SK-N-MC (cell line): ENCODE results near the gene ITPR2.

ENCODE experiments used
- DNase-seq: peaks from one replicate; pipeline ENCODE4 v3.0.0-alpha.2; 2011; ENCODE audit warnings: low read depth, low spot score
- H3K27ac ChIP-seq: fragments of 200-600 bp; sonication (generic); 2 replicates; pipeline ENCODE4 v1.5.1; 2016; ENCODE audit warnings: mixed run types
- H3K36me3 ChIP-seq: fragments of 200-600 bp; sonication (generic); 2 replicates; pipeline ENCODE4 v1.6.1; 2017; ENCODE audit warnings: antibody characterized with exemption, low read length, mixed read lengths; ENCODE audit not compliant: insufficient read depth
- H3K4me3 ChIP-seq: fragments of 200-600 bp; sonication (generic); 2 replicates; pipeline ENCODE4 v1.5.1; 2016
- H3K9ac ChIP-seq: fragments of 200-600 bp; sonication (generic); 2 replicates; pipeline ENCODE4 v1.8.0; 2017; ENCODE audit warnings: mixed run types, mixed read lengths; ENCODE audit not compliant: insufficient read length
- H3K9me3 ChIP-seq: fragments of 200-600 bp; sonication (generic); 2 replicates; pipeline ENCODE4 v1.6.1; 2017; ENCODE audit warnings: low read depth, mild to moderate bottlenecking, antibody characterized with exemption, low read length, moderate library complexity, mixed read lengths
- EZH2 ChIP-seq: fragments of 200-600 bp; sonication (generic); IDR thresholded peaks from one replicate; pipeline ENCODE4 v1.6.1; 2017; ENCODE audit warnings: antibody characterized with exemption
- FOXP2 ChIP-seq: optimal IDR thresholded peaks from 2 replicates; pipeline ENCODE3; 2011; ENCODE audit warnings: mild to moderate bottlenecking, moderate library complexity; ENCODE audit not compliant: insufficient read depth; ENCODE audit errors: extremely low read length, control extremely low read depth
- POLR2AphosphoS5 ChIP-seq: IDR thresholded peaks from 2 replicates; pipeline ENCODE4 v1.6.1; 2012; ENCODE audit warnings: mild to moderate bottlenecking, low read depth, low read length, borderline replicate concordance

Gene ITPR2

GRCh38 chr12:26513363-26514043 lies 319.5 kb downstream of the ITPR2 start:
- Histone ChIP-seq H3K4me3 (no peak overlapping the region), H3K36me3 (no peaks in the 10 kb centered on the region), H3K27ac (no peak overlapping the region), H3K9me3 (no peaks in the 10 kb centered on the region), H3K9ac (no peak overlapping the region)
- no peak for DNase-seq
- TF ChIP-seq POLR2AphosphoS5: no peak
- TF ChIP-seq EZH2: no peak
- no peak for TF ChIP-seq FOXP2

DNA sequence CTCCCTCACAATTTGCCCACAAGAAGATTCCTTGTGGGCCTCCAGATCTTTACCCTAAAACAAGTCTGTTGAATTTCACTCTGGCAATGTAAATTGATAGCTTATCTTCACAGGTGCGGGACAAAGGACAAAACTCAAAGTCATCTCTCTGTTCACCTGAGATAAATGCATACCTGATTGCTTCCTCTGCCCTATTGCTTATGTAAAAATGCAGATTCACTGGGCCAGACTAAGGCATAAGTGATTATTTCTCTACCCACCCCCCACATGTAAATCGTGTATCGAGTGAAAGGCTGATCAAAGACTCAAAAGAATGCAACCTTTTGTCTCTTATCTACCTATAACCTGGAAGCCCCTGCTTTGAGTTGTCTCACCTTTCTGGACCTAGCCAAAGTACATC lies 320.8 kb downstream of the ITPR2 start:
- Histone ChIP-seq H3K27ac (no peak overlapping the region), H3K36me3 (no peaks in the 10 kb centered on the region), H3K9me3 (no peaks in the 10 kb centered on the region), H3K9ac (no peak overlapping the region), H3K4me3 (no peak overlapping the region)
- no peak for DNase-seq
- TF ChIP-seq POLR2AphosphoS5 (no peak), FOXP2 (no peak), EZH2 (no peak)

GRCh38 chr12:26510354-26510674 lies 322.7 kb downstream of the ITPR2 start:
- TF ChIP-seq EZH2: no peak
- no peak for TF ChIP-seq FOXP2
- TF ChIP-seq POLR2AphosphoS5: no peak
- no peak overlapping the region for H3K4me3 ChIP-seq
- H3K9ac ChIP-seq: no peak overlapping the region
- H3K36me3 ChIP-seq: no peaks in the 10 kb centered on the region
- H3K27ac ChIP-seq: no peak overlapping the region
- H3K9me3 ChIP-seq: no peaks in the 10 kb centered on the region
- no peak for DNase-seq

DNA sequence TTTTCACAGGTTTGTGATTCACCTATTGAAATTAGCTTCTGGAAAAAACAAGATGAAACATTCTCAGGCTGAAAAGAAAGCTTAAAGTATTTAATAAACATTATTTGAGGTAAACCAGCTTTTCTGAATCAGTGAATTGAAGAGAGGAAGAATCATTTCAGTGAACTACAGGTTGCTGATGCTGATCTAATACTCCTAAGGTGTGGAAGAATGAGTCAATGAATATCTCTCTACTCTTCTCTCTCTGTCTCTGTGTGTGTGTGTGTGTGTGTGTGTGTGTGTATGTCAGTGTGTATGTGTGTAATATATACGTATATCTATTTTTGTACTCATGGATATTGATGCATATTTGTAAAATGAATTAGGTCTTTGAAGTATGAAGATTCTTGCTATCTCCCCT lies 325.4 kb downstream of the ITPR2 start:
- Histone ChIP-seq H3K4me3 (no peak overlapping the region), H3K9ac (no peak overlapping the region), H3K36me3 (no peaks in the 10 kb centered on the region), H3K9me3 (no peaks in the 10 kb centered on the region), H3K27ac (no peak overlapping the region)
- TF ChIP-seq FOXP2 (no peak), POLR2AphosphoS5 (no peak), EZH2 (no peak)
- DNase-seq: no peak

DNA sequence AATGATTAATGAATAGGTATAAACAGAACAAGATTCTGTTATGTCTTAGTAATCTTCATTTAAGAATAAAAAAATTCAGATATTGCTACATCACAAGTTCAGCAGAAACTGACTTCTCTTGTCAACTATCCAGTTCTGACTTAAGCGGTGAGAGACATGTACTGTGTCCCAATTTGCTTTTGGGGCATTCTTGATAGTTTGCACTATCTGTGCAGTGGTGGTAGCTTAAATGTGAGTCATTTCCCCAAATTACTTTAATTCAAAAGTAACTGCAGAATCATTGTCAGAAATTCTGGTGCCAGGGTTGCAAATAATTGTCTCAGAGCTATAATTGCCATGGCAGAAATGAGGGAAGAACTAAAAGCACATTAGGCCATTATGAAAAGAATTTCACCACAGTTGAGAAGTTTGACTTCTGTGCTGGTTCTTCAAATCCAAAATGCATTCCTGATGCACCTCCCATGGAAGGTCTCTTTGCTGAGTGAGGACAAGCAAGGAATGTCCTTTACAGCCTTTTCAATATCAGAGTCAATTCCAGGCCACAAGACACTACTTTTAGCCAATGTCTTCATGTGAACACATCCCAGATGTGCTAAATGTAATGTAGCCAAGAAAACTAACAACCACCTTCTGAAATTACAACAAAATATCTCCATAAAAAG lies 332.9 kb downstream of the ITPR2 start:
- no peak overlapping the region for H3K4me3 ChIP-seq
- TF ChIP-seq FOXP2 (no peak), EZH2 (no peak), POLR2AphosphoS5 (no peak)
- DNase-seq: no peak
- H3K9ac ChIP-seq: no peak overlapping the region
- H3K27ac ChIP-seq: no peak overlapping the region
- H3K9me3 ChIP-seq: no peaks in the 10 kb centered on the region
- H3K36me3 ChIP-seq: no peaks in the 10 kb centered on the region

DNA sequence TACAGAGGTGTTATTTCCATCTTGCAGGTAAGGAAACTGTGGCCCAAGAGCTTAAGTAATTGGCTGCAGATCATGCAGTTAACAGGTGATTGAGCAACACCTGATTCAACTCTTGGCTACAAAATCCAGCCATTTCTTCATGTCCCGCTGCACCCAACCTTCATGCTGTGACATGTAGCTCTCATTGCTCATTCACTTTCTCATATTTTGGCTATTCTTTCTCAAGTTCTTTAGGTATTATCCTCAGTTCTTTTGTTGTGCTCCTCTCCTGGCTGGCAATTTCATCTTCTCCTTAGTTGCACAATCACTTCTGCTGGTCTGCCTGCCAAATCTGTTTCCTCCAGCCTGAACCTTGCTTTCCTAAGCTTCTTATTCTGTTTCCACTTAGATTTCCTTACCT lies 336.8 kb downstream of the ITPR2 start:
- DNase-seq: no peak
- no peak overlapping the region for H3K27ac ChIP-seq
- H3K9me3 ChIP-seq: no peaks in the 10 kb centered on the region
- H3K9ac ChIP-seq: no peak overlapping the region
- no peak overlapping the region for H3K4me3 ChIP-seq
- H3K36me3 ChIP-seq: no peaks in the 10 kb centered on the region
- TF ChIP-seq POLR2AphosphoS5: no peak
- no peak for TF ChIP-seq FOXP2
- no peak for TF ChIP-seq EZH2

DNA sequence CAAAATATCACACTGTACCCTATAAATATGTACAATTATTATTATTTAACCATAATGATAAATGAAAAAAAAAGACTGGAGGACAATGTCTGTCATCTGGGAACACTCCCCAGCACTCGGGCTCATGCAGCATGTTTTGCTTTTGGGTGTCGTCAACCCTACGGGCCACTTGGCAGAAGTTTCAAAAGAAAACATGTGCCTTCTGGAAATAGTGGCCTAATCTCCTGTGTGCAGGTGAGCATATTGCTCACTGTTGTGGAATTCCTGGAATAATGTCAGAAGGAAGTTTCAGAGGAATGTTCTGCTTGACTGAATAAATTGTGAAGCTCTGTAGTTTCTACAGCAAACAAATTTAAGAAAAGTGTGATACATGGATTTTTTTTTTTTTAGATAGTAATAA lies 339.3 kb downstream of the ITPR2 start:
- TF ChIP-seq FOXP2: no peak
- TF ChIP-seq POLR2AphosphoS5: no peak
- no peak for TF ChIP-seq EZH2
- DNase-seq: no peak
- Histone ChIP-seq H3K36me3 (no peaks in the 10 kb centered on the region), H3K9me3 (no peaks in the 10 kb centered on the region), H3K4me3 (no peak overlapping the region), H3K27ac (no peak overlapping the region), H3K9ac (no peak overlapping the region)

DNA sequence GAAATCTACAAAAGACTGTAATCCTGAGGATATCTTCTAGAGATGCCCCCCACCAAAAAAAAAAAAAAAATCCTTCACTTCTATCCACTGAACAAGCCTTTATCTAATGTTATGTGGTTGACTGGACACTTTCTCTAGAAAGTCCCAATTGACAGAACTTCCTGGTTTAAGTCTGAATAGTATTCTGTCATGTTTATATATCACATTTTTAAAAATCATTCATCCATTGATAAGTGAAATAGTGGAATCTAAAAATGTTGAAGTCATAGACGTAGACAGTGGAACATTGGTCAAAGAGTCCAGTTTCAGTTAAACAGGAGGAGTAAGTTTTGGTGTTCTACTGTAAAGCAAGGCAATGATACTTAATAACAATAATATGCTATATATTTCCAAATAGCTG lies 340.6 kb downstream of the ITPR2 start:
- no peak for TF ChIP-seq FOXP2
- H3K36me3 ChIP-seq: no peaks in the 10 kb centered on the region
- no peak overlapping the region for H3K4me3 ChIP-seq
- no peaks in the 10 kb centered on the region for H3K9me3 ChIP-seq
- no peak overlapping the region for H3K9ac ChIP-seq
- no peak overlapping the region for H3K27ac ChIP-seq
- no peak for DNase-seq

GRCh38 chr12:26489908-26490307 lies 343.1 kb downstream of the ITPR2 start:
- Histone ChIP-seq H3K9ac (no peak overlapping the region), H3K9me3 (no peaks in the 10 kb centered on the region), H3K36me3 (no peaks in the 10 kb centered on the region), H3K4me3 (no peak overlapping the region), H3K27ac (no peak overlapping the region)
- TF ChIP-seq EZH2: no peak
- no peak for TF ChIP-seq POLR2AphosphoS5
- TF ChIP-seq FOXP2: no peak
- no peak for DNase-seq
